A549 (cell line): ENCODE measurements around the gene CXCL9. TPM values are rescaled to one million over a fixed set of nuclear protein-coding genes. Genes with fewer than 3 reads are reported as not detected.
A peak's percentile ranks its signal among the peaks of the same experiment; 100 is the strongest.

Experiments used
- ATAC-seq, 2 experiments: fragments of 200-7000 bp in 1 of 2; fragments of >200 bp in 1 of 2; cut with Nextera tagmentation in 1 of 2; cut with Tn5 transposase in 1 of 2; 3 replicates each; pipeline versions ENCODE4 v1.8.0 to v1.9.1; 2018 to 2020; ENCODE audit warnings: mild to moderate bottlenecking in 1 of 2, moderate library complexity in 1 of 2
- CTCF ChIA-PET: fragments of 300-600 bp; sonication (Branson Sonifier 250); formaldehyde crosslinking; extraction: SDS; loops from one replicate; lab custom pipeline; 2021; ENCODE audit warnings: antibody characterized with exemption, inconsistent platforms; lab: Yijun Ruan, JAX
- POLR2A ChIA-PET: fragments of 350-600 bp; formaldehyde crosslinking; extraction: SDS; loops from one replicate; lab custom pipeline; 2021; ENCODE audit warnings: antibody characterized with exemption, inconsistent platforms; lab: Yijun Ruan, JAX
- DNase-seq, 2 experiments: peaks; one replicate each; pipeline versions ENCODE4 v3.0.0 to v3.0.0-alpha.2; 2011 to 2016; ENCODE audit warnings: low read depth in 1 of 2, low spot score in 1 of 2
- FAIRE-seq: peaks from 2 replicates; lab custom pipeline; 2011; peaks lifted over from hg19 to GRCh38; lab: Jason Lieb, UNC
- H3K27ac ChIP-seq, 2 experiments: fragments of >200 bp; sonication (Bioruptor Twin); formaldehyde crosslinking; 3 replicates each; pipeline ENCODE4 v1.5.1; 2016 to 2017
- H3K4me1 ChIP-seq: fragments of >200 bp; sonication (Bioruptor Twin); formaldehyde crosslinking; 3 replicates; pipeline ENCODE4 v1.6.1; 2016
- H3K4me2 ChIP-seq: fragments of >200 bp; sonication (Bioruptor Twin); formaldehyde crosslinking; 3 replicates; pipeline ENCODE4 v1.6.1; 2016
- H3K4me3 ChIP-seq: fragments of >200 bp; sonication (Bioruptor Twin); formaldehyde crosslinking; 3 replicates; pipeline ENCODE4 v1.5.1; 2016
- H3K9me3 ChIP-seq: fragments of >200 bp; sonication (Bioruptor Twin); formaldehyde crosslinking; 3 replicates; pipeline ENCODE4 v1.6.1; 2016
- CBX2 ChIP-seq: fragments of 200-600 bp; sonication (generic); IDR thresholded peaks from 2 replicates; pipeline ENCODE4 v1.6.1; 2016; ENCODE audit warnings: low read depth, mild to moderate bottlenecking, borderline replicate concordance
- CBX8 ChIP-seq: fragments of 200-600 bp; sonication (generic); IDR thresholded peaks from 2 replicates; pipeline ENCODE4 v1.6.1; 2016
- CEBPB ChIP-seq, 2 experiments: fragments of >200 bp in 1 of 2; sonication (Bioruptor Twin) in 1 of 2; formaldehyde crosslinking in 1 of 2; IDR thresholded peaks; 2 replicates each; pipeline ENCODE4 v1.6.1; 2012 to 2016
- EHMT2 ChIP-seq: fragments of 200-600 bp; sonication (generic); IDR thresholded peaks from 2 replicates; pipeline ENCODE4 v1.6.1; 2016; ENCODE audit warnings: antibody characterized with exemption, low read depth, mild to moderate bottlenecking, moderate library complexity
- FOXS1 ChIP-seq: fragments of 250-450 bp; sonication (Bioruptor Pico); IDR thresholded peaks from 2 replicates; pipeline ENCODE4 v1.5.0; 2020; ENCODE audit warnings: mild to moderate bottlenecking, moderate library complexity
- GATA3 ChIP-seq: IDR thresholded peaks from 2 replicates; pipeline ENCODE4 v1.6.1; 2012; ENCODE audit warnings: borderline replicate concordance
- HDAC2 ChIP-seq: fragments of 200-600 bp; sonication (generic); IDR thresholded peaks from 2 replicates; pipeline ENCODE4 v1.6.1; 2016
- HEYL ChIP-seq: fragments of 250-450 bp; sonication (Bioruptor Pico); IDR thresholded peaks from 2 replicates; pipeline ENCODE4 v1.8.0; 2021; ENCODE audit warnings: mild to moderate bottlenecking, moderate library complexity
- HOXB13 ChIP-seq: fragments of 250-450 bp; sonication (Bioruptor Pico); IDR thresholded peaks from 2 replicates; pipeline ENCODE4 v1.5.0; 2020; ENCODE audit warnings: low read depth, mild to moderate bottlenecking, moderate library complexity
- JUNB ChIP-seq: fragments of >200 bp; sonication (Bioruptor Twin); formaldehyde crosslinking; IDR thresholded peaks from 2 replicates; pipeline ENCODE4 v1.6.1; 2016
- KDM1A ChIP-seq: fragments of 200-600 bp; sonication (generic); IDR thresholded peaks from 2 replicates; pipeline ENCODE4 v1.6.1; 2016; ENCODE audit warnings: low read depth, mild to moderate bottlenecking
- MAFK ChIP-seq: fragments of 450-650 bp; IDR thresholded peaks from 2 replicates; pipeline ENCODE4 v1.6.1; 2014; ENCODE audit not compliant: partially characterized antibody
- MAZ ChIP-seq: fragments of 150-350 bp; IDR thresholded peaks from 2 replicates; pipeline ENCODE4 v1.6.1; 2014; ENCODE audit warnings: antibody characterized with exemption, low read depth, low read length, borderline replicate concordance
- MYC ChIP-seq: IDR thresholded peaks from 2 replicates; pipeline ENCODE4 v1.6.1; 2012; ENCODE audit warnings: mild to moderate bottlenecking, inconsistent platforms, low read length, improper control_type of control experiment, borderline replicate concordance
- NFE2L2 ChIP-seq: fragments of 150-350 bp; conservative IDR thresholded peaks from 2 replicates; pipeline ENCODE4 v1.6.1; 2014; ENCODE audit warnings: low read length
- NR3C1 ChIP-seq: fragments of >200 bp; sonication (Bioruptor Twin); formaldehyde crosslinking; IDR thresholded peaks from 3 replicates; pipeline ENCODE4 v1.6.1; 2017
- PHF8 ChIP-seq: fragments of 200-600 bp; sonication (generic); IDR thresholded peaks from 2 replicates; pipeline ENCODE4 v1.6.1; 2016; ENCODE audit warnings: low read depth, mild to moderate bottlenecking, antibody characterized with exemption, moderate library complexity, borderline replicate concordance
- POLR2A ChIP-seq: IDR thresholded peaks from 2 replicates; pipeline ENCODE4 v1.6.1; 2012; ENCODE audit warnings: mild to moderate bottlenecking, low read length
- POLR2AphosphoS2 ChIP-seq: conservative IDR thresholded peaks from 2 replicates; pipeline ENCODE4 v1.6.1; 2012; ENCODE audit warnings: low read length, improper control_type of control experiment, inconsistent platforms
- RARB ChIP-seq: fragments of 250-450 bp; sonication (Bioruptor Pico); IDR thresholded peaks from 2 replicates; pipeline ENCODE4 v1.8.0; 2021; ENCODE audit warnings: mild to moderate bottlenecking, moderate library complexity
- RFX5 ChIP-seq: fragments of 450-650 bp; IDR thresholded peaks from 2 replicates; pipeline ENCODE4 v1.7.1; 2014; ENCODE audit warnings: antibody characterized with exemption, mild to moderate bottlenecking, moderate library complexity
- SMC3 ChIP-seq: fragments of >200 bp; sonication (Bioruptor Twin); formaldehyde crosslinking; IDR thresholded peaks from 3 replicates; pipeline ENCODE4 v1.6.1; 2018; ENCODE audit warnings: inconsistent platforms
- TFCP2L1 ChIP-seq: fragments of 250-450 bp; sonication (Bioruptor Pico); IDR thresholded peaks from 2 replicates; pipeline ENCODE4 v1.5.0; 2021; ENCODE audit warnings: mild to moderate bottlenecking
- ZC3H11A ChIP-seq: fragments of 450-650 bp; IDR thresholded peaks from 2 replicates; pipeline ENCODE4 v1.6.1; 2014; ENCODE audit warnings: antibody characterized with exemption, mild to moderate bottlenecking
- ZFP36 ChIP-seq: fragments of 450-650 bp; IDR thresholded peaks from 2 replicates; pipeline ENCODE4 v1.6.1; 2014; ENCODE audit warnings: borderline replicate concordance; ENCODE audit not compliant: partially characterized antibody
- ZSCAN20 ChIP-seq: fragments of 250-450 bp; sonication (Bioruptor Pico); IDR thresholded peaks from 2 replicates; pipeline ENCODE4 v1.8.0; 2022; ENCODE audit warnings: mild to moderate bottlenecking, moderate library complexity
- WGBS: methylation state at CpG from one replicate; pipeline ENCODE4 v1.1.6; 2017; ENCODE audit errors: missing lambda C conversion rate; 5-methylcytosine and 5-hydroxymethylcytosine counted together
- polyA plus RNA-seq, 4 experiments: library from polyadenylated mRNA; depleted of rRNA in 3 of 4; stranded (reverse); fragments of >200 nt; fragmentation: RNase III in 1 of 4; extraction: RNeasy Plus Mini Kit Qiagen cat#74134 plus additional on column Dnase treatment in 1 of 4; gene quantifications; 2 replicates in 3 of 4; 3 replicates in 1 of 4; pipeline ENCODE4 v1.2.3, GENCODE V29; 2011 to 2017
- TF ChIP-seq, protein P1 (sequence below): fragments of 250-450 bp; sonication (Bioruptor Pico); IDR thresholded peaks from 2 replicates; pipeline ENCODE4 v1.5.0; 2020; ENCODE audit warnings: low read depth, mild to moderate bottlenecking, moderate library complexity
- TF ChIP-seq, protein P2 (sequence below): fragments of 250-450 bp; sonication (Bioruptor Pico); IDR thresholded peaks from 2 replicates; pipeline ENCODE4 v1.5.0; 2021; ENCODE audit warnings: mild to moderate bottlenecking, moderate library complexity, borderline replicate concordance
- TF ChIP-seq, protein P3 (sequence below): fragments of >200 bp; sonication (Bioruptor Twin); formaldehyde crosslinking; IDR thresholded peaks from 2 replicates; pipeline ENCODE4 v1.6.1; 2016

Gene CXCL9
- polyA plus RNA-seq, 2 of the 4 experiments (the other 2 are of a cell fraction) = not detected

DNA sequence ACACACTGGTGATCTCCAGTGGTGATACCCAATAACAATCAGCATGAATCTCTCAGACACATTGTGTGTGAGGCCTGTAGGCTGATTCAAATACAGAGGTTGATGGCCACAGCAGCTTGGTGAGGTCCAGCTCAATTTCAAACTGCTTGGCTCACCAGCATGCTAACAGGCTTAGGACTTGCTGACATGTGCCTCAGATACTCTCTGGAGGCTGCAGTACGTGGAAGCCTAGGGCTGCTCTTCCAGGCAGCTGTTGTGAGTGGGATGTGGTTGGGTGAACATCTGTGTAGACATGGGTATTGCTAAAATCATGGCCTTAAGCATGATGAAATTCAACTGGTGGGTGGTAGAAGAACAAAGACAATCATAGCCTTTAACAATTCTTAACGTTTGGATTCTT is 4.3 kb downstream of the CXCL9 start:
- Histone ChIP-seq H3K9me3 (no peaks in the 10 kb centered on the region), H3K4me3 (no peak overlapping the region), H3K4me1 (no peaks in the 10 kb centered on the region), H3K27ac (no peak overlapping the region), H3K4me2 (no peak overlapping the region)
- no peak for FAIRE-seq
- TF ChIP-seq NR3C1 = no peak
- WGBS = 19% methylated on average over 2 of the region's 2 CpGs
- POLR2A ChIA-PET = no interaction called here
- CTCF ChIA-PET = interaction anchor here (1.4 kb wide), 1 partner anchor 10 kb away, joined by 3 read pairs; no protein-coding TSS in a partner anchor
- ATAC-seq = no peak
- DNase-seq = no peak

DNA sequence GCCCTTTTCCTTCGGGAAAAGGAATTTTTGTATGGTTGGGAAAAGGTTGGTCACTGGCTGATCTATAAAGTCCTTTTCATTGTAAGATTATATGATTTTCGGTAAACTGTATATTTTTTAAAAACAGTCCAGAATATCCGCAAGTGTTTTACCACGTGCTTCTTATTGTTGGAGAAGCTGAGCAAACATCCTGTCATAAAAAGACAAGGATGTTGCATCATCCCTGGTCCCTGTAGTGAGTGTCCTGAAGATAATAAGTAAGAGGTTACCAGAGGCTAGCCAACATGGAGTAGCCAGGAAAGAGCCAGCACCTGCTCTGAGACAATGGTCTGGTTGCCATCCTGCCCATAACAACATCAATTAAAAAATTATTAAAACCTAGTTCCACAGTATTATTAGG is 5.1 kb downstream of the CXCL9 start:
- WGBS = 43% methylated on average over 4 of the region's 4 CpGs
- ChIA-PET POLR2A (no interaction called here), CTCF (interaction anchor here (1.4 kb wide), 1 partner anchor 9 kb away, joined by 3 read pairs; no protein-coding TSS in a partner anchor)
- H3K27ac ChIP-seq = no peak overlapping the region
- peak in 1 of 2 experiments; percentile 19 for DNase-seq
- no peak for ATAC-seq
- no peaks in the 10 kb centered on the region for H3K4me1 ChIP-seq
- no peaks in the 10 kb centered on the region for H3K9me3 ChIP-seq
- H3K4me2 ChIP-seq = no peak overlapping the region
- H3K4me3 ChIP-seq = no peak overlapping the region
- FAIRE-seq = no peak
- TF ChIP-seq GATA3 = no peak
- TF ChIP-seq RFX5 = no peak
- no peak for TF ChIP-seq KDM1A
- TF ChIP-seq ZC3H11A = no peak
- no peak for TF ChIP-seq PHF8
- no peak for TF ChIP-seq HDAC2
- no peak for TF ChIP-seq TFCP2L1 (CRISPR knock-in tag)
- no peak for TF ChIP-seq MAFK
- TF ChIP-seq MYC = no peak
- no peak for TF ChIP-seq MAZ
- no peak for TF ChIP-seq CBX2
- TF ChIP-seq NFE2L2 = no peak
- TF ChIP-seq RARB (CRISPR knock-in tag) = no peak
- TF ChIP-seq CBX8 = no peak
- TF ChIP-seq HEYL (CRISPR knock-in tag) = no peak
- TF ChIP-seq, protein P1, sequence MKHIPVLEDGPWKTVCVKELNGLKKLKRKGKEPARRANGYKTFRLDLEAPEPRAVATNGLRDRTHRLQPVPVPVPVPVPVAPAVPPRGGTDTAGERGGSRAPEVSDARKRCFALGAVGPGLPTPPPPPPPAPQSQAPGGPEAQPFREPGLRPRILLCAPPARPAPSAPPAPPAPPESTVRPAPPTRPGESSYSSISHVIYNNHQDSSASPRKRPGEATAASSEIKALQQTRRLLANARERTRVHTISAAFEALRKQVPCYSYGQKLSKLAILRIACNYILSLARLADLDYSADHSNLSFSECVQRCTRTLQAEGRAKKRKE (CRISPR knock-in tag) = no peak
- TF ChIP-seq SMC3 = no peak

DNA sequence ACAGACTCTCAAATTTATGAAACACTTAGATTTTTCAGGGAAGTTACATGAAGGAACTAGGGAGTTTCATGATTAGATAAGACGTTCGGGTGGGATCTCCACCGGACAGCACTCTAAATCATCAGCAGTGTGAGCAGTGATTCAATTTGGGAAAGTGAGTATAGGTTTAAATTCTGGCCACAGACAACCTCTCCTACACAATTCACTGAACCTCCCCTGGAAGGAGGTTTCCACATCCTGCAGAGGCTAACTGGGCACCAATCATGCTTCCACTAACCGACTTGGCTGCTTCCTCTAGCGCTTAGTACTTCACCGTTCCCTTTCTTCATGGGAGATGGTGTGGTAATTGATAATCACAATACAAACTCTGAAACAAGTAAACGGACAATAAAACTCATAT is 5.6 kb downstream of the CXCL9 start:
- WGBS = 80% methylated on average over 7 of the region's 7 CpGs
- no peaks in the 10 kb centered on the region for H3K9me3 ChIP-seq
- ChIA-PET CTCF (interaction anchor here (1.4 kb wide), 1 partner anchor 9 kb away, joined by 3 read pairs; no protein-coding TSS in a partner anchor), POLR2A (no interaction called here)
- no peak for TF ChIP-seq EHMT2
- no peak for TF ChIP-seq RFX5
- no peak for TF ChIP-seq ZSCAN20 (CRISPR knock-in tag)
- no peak for TF ChIP-seq JUNB
- no peak for TF ChIP-seq POLR2A
- TF ChIP-seq, protein P2, sequence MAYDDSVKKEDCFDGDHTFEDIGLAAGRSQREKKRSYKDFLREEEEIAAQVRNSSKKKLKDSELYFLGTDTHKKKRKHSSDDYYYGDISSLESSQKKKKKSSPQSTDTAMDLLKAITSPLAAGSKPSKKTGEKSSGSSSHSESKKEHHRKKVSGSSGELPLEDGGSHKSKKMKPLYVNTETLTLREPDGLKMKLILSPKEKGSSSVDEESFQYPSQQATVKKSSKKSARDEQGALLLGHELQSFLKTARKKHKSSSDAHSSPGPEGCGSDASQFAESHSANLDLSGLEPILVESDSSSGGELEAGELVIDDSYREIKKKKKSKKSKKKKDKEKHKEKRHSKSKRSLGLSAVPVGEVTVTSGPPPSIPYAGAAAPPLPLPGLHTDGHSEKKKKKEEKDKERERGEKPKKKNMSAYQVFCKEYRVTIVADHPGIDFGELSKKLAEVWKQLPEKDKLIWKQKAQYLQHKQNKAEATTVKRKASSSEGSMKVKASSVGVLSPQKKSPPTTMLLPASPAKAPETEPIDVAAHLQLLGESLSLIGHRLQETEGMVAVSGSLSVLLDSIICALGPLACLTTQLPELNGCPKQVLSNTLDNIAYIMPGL = no peak
- TF ChIP-seq POLR2AphosphoS2 = no peak
- TF ChIP-seq HOXB13 = no peak
- no peak for TF ChIP-seq ZFP36
- no peak for TF ChIP-seq CEBPB (IDR thresholded peaks at IDR 0.05)
- TF ChIP-seq, protein P3, sequence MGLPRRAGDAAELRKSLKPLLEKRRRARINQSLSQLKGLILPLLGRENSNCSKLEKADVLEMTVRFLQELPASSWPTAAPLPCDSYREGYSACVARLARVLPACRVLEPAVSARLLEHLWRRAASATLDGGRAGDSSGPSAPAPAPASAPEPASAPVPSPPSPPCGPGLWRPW = no peak
- no peak for TF ChIP-seq NFE2L2
- no peak for TF ChIP-seq SMC3
- TF ChIP-seq HEYL (CRISPR knock-in tag) = no peak
- TF ChIP-seq PHF8 = no peak
- TF ChIP-seq FOXS1 (CRISPR knock-in tag) = no peak
- no peak for TF ChIP-seq MAFK
- no peak for FAIRE-seq
- no peak overlapping the region for H3K4me2 ChIP-seq
- no peak overlapping the region for H3K4me3 ChIP-seq
- DNase-seq = no peak
- ATAC-seq = no peak
- H3K4me1 ChIP-seq = no peaks in the 10 kb centered on the region
- H3K27ac ChIP-seq = no peak overlapping the region
